Keratinocyte (primary cell): ENCODE measurements around the gene SNRK. TPM values are rescaled to one million over a fixed set of nuclear protein-coding genes. Genes with fewer than 3 reads are reported as not detected.

ENCODE experiments used
- DNase-seq: peaks from one replicate; pipeline ENCODE4 v3.0.0-alpha.2; 2011; ENCODE audit warnings: low read depth, missing footprints, low spot score
- FAIRE-seq: peaks from 2 replicates; lab custom pipeline; 2011; peaks lifted over from hg19 to GRCh38; lab: Jason Lieb, UNC
- H2AFZ ChIP-seq: 2 replicates; pipeline ENCODE4 v1.6.0; 2012; ENCODE audit warnings: low read length, control low read depth, inconsistent platforms; ENCODE audit not compliant: control insufficient read depth
- H3K27ac ChIP-seq: 2 replicates; pipeline ENCODE4 v1.5.1; 2011; ENCODE audit warnings: low read length; ENCODE audit not compliant: control insufficient read depth, insufficient read depth
- H3K27me3 ChIP-seq: 3 replicates; pipeline ENCODE4 v1.6.0; 2011; ENCODE audit warnings: low read length; ENCODE audit not compliant: control insufficient read depth, insufficient read depth; ENCODE audit errors: extremely low read depth
- H3K36me3 ChIP-seq, 2 experiments: 2 replicates in 1 of 2; 3 replicates in 1 of 2; pipeline ENCODE4 v1.5.1; 2011; ENCODE audit warnings: low read length in 2 of 2, mild to moderate bottlenecking in 1 of 2; ENCODE audit not compliant: control insufficient read depth in 2 of 2, insufficient read depth in 2 of 2; ENCODE audit errors: extremely low read depth in 1 of 2
- H3K4me1 ChIP-seq: 3 replicates; pipeline ENCODE4 v1.5.1; 2011; ENCODE audit warnings: low read length; ENCODE audit not compliant: control insufficient read depth, insufficient read depth; ENCODE audit errors: extremely low read depth
- H3K4me2 ChIP-seq: 3 replicates; pipeline ENCODE4 v1.6.0; 2011; ENCODE audit warnings: low read depth, low read length; ENCODE audit not compliant: control insufficient read depth, insufficient read depth; ENCODE audit errors: extremely low read depth
- H3K4me3 ChIP-seq, 3 experiments: fragments of 200-600 bp in 1 of 3; sonication (generic) in 1 of 3; 2 replicates in 2 of 3; 3 replicates in 1 of 3; pipeline ENCODE4 v1.5.1; 2011 to 2016; ENCODE audit warnings: low read length in 3 of 3, mild to moderate bottlenecking in 3 of 3, control low read depth in 2 of 3, inconsistent platforms in 1 of 3, low read depth in 1 of 3, mixed read lengths in 1 of 3, mixed run types in 1 of 3, moderate library complexity in 1 of 3; ENCODE audit not compliant: control insufficient read depth in 2 of 3, insufficient read depth in 2 of 3; ENCODE audit errors: extremely low read depth in 1 of 3
- H3K79me2 ChIP-seq: 2 replicates; pipeline ENCODE4 v1.6.0; 2012; ENCODE audit warnings: low read length; ENCODE audit not compliant: control insufficient read depth, insufficient read depth
- H3K9ac ChIP-seq: 3 replicates; pipeline ENCODE4 v1.6.0; 2011; ENCODE audit warnings: low read length; ENCODE audit not compliant: control insufficient read depth, insufficient read depth; ENCODE audit errors: extremely low read depth
- H3K9me1 ChIP-seq: 3 replicates; pipeline ENCODE4 v1.6.0; 2011; ENCODE audit warnings: low read length; ENCODE audit not compliant: control insufficient read depth, insufficient read depth; ENCODE audit errors: extremely low read depth
- H3K9me3 ChIP-seq: 2 replicates; pipeline ENCODE4 v1.5.1; 2012; ENCODE audit warnings: low read depth, low read length; ENCODE audit not compliant: control insufficient read depth
- H4K20me1 ChIP-seq: 3 replicates; pipeline ENCODE4 v1.6.0; 2011; ENCODE audit warnings: low read length; ENCODE audit not compliant: control insufficient read depth, insufficient read depth; ENCODE audit errors: extremely low read depth
- CTCF ChIP-seq, 3 experiments: IDR thresholded peaks in 1 of 3; conservative IDR thresholded peaks in 1 of 3; optimal IDR thresholded peaks in 1 of 3; 2 replicates in 2 of 3; 3 replicates in 1 of 3; pipeline versions ENCODE3 to v1.5.1; 2011; ENCODE audit warnings: low read length in 3 of 3, mild to moderate bottlenecking in 3 of 3, moderate library complexity in 2 of 3, control low read depth in 1 of 3, inconsistent platforms in 1 of 3; ENCODE audit not compliant: insufficient read depth in 2 of 3; ENCODE audit errors: extremely low read depth in 1 of 3
- EZH2 ChIP-seq: IDR thresholded peaks from one replicate; pipeline ENCODE4 v1.6.1; 2012; ENCODE audit warnings: inconsistent platforms, mild to moderate bottlenecking, low read length, moderate library complexity
- dilution Hi-C: fragments of 300-500 bp; cut with MboI; formaldehyde crosslinking; loops from one replicate; pipeline ENCODE4 v1.7.0; 2020; ENCODE audit warnings: low sequenced_read_pairs; ENCODE audit not compliant: extremely low pct_ligation_motif_present
- polyA plus RNA-seq, 5 experiments: library from polyadenylated mRNA; depleted of rRNA in 3 of 5; stranded (reverse) in 3 of 5; stranded (forward) in 1 of 5; unstranded in 1 of 5; fragments of >200 nt; gene quantifications; 1 replicate in 1 of 5; 2 replicates in 3 of 5; 3 replicates in 1 of 5; pipeline versions ENCODE4 v1.2.1 to v1.2.3, GENCODE V29; 2011 to 2012; ENCODE audit warnings: missing spikeins in 2 of 5, low read depth in 1 of 5, low replicate concordance in 1 of 5

The SNRK gene
- polyA plus RNA-seq, 1 donor (not counting 4 experiments of a cell fraction or from before 2014, with no cell fraction given), result 15.7 TPM

GRCh38 chr3:43273416-43273815 lies 12.9 kb upstream of the SNRK start:
- no peak overlapping the region for H3K27ac ChIP-seq
- FAIRE-seq, result no peak
- H3K4me1 ChIP-seq, result peaks cover 4% of the 10 kb centered on the region
- H2AFZ ChIP-seq, result no peak overlapping the region
- dilution Hi-C loops, result no loop called here
- H3K9me1 ChIP-seq, result no peaks in the 10 kb centered on the region
- H3K9me3 ChIP-seq, result no peaks in the 10 kb centered on the region
- H3K79me2 ChIP-seq, result no peaks in the 10 kb centered on the region
- H3K4me2 ChIP-seq, result no peak overlapping the region
- H3K27me3 ChIP-seq, result no peaks in the 10 kb centered on the region
- no peak for DNase-seq
- TF ChIP-seq CTCF (optimal IDR thresholded peaks at IDR 0.05 in 1 of 3, IDR thresholded peaks at IDR 0.05 in 1 of 3, conservative IDR thresholded peaks at IDR 0.05 in 1 of 3; ENCODE audit: extremely low read depth in 1 of 3, insufficient read depth in 2 of 3, low read length in 3 of 3) (no peak), EZH2 (no peak)
- no peaks in the 10 kb centered on the region for H4K20me1 ChIP-seq
- H3K9ac ChIP-seq, result no peak overlapping the region
- H3K36me3 ChIP-seq, result no peaks in the 10 kb centered on the region
- no peak overlapping the region for H3K4me3 ChIP-seq

- dilution Hi-C loops, result no loop called here
- H3K27me3 ChIP-seq, result no peaks in the 10 kb centered on the region
Measured at GRCh38 chr3:43279082-43279481, 7.3 kb upstream of the SNRK start.

More at GRCh38 chr3:43279082-43279481, 7.3 kb upstream of the SNRK start:
- no peaks in the 10 kb centered on the region for H4K20me1 ChIP-seq
- H3K9me3 ChIP-seq, result no peaks in the 10 kb centered on the region
- H3K79me2 ChIP-seq, result no peaks in the 10 kb centered on the region
- no peak overlapping the region for H2AFZ ChIP-seq
- TF ChIP-seq EZH2 (no peak), CTCF (optimal IDR thresholded peaks at IDR 0.05 in 1 of 3, IDR thresholded peaks at IDR 0.05 in 1 of 3, conservative IDR thresholded peaks at IDR 0.05 in 1 of 3; ENCODE audit: extremely low read depth in 1 of 3, insufficient read depth in 2 of 3, low read length in 3 of 3) (no peak)
- DNase-seq, result no peak
- H3K4me2 ChIP-seq, result no peak overlapping the region
- no peak overlapping the region for H3K4me3 ChIP-seq
- no peaks in the 10 kb centered on the region for H3K9me1 ChIP-seq
- H3K4me1 ChIP-seq, result no peaks in the 10 kb centered on the region
- no peak overlapping the region for H3K9ac ChIP-seq
- FAIRE-seq, result no peak
- H3K36me3 ChIP-seq, result no peaks in the 10 kb centered on the region
- no peak overlapping the region for H3K27ac ChIP-seq
